HG03457 (cell line): Measurements from ENCODE around the gene UBQLN2.
A peak's percentile ranks its signal among the peaks of the same experiment; 100 is the strongest.
"Not testable (repeated sequence)": the region's sequence is repeated elsewhere in the genome, so short reads cannot be mapped to it uniquely, and the experiment has no call there.

Experiments used
- ATAC-seq: cut with Tn5 transposase; IDR thresholded peaks from one replicate; pipeline ENCODE4 v1.9.1; 2021; ENCODE audit warnings: moderate number of reproducible peaks; ENCODE audit not compliant: unreplicated experiment

The UBQLN2 gene

GRCh38 chrX:56563231-56564161, at the start of gene UBQLN2:
Gene UBQLN2, plus strand, starts transcription at chrX:56563627. Its CDS starts 247 bp downstream, at chrX:56563874.
- ATAC-seq: peak; percentile 69

DNA sequence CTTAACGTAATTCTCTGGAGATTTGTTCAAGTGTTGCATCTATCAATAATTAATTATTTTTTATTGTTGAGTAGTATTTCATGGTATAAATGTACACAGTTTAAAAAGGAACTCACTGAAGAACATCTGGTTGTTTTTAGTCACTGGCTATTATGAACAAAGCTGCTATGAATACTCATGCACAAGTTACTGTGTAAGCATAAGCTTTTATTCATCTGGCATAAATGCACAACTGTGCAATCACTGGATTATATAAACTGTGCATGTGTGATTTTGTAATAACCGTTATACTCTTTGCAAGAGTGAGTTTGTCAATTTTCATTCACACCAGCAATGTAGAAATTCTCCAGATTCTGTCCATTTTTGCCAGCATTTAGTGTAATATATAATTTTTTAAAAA, 43.8 kb upstream of the UBQLN2 start:
- no peak for ATAC-seq

DNA sequence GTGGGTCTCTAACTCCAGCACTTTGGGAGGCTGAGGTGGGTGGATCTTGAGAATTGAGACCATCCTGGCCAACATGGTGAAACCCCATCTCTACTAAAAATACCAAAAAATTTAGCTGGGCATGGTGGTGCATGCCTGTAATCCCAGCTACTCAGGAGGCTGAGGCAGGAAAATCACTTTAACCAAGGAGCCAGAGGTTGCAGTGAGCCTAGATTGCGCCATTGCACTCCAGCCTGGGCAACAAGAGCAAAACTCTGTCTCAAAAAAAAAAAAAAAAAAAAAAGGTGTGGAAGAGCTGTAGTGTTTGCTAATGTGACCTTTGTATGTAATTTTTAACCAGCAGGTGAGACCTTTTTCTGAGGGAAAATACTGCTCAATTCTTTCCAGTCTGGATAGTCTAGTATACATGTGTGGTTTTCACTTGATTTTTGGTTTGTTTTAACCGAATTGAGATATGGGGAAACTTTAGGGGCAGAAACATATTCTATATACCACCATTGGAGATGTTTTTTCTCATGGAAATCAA, 33.9 kb upstream of the UBQLN2 start:
- not testable (repeated sequence) for ATAC-seq

DNA sequence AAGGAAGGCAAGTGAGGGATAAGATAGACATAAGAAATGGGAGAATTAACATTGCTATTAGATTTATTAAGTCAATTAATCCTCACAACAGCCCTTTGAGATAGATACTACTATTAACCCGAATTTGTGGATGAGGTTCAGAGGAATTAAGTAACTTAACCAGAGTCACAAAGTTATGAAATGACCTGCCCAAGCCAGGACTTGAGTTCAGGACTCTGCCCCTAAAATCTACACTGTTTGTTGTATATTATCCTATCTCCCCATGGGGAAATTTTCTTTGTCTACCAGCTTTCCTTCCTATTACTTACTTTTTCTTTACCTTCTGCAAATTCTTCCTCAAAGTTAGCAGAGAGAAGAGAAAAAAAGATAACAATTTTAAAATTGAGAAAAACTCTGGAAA, 33.4 kb upstream of the UBQLN2 start:
- no peak for ATAC-seq

DNA sequence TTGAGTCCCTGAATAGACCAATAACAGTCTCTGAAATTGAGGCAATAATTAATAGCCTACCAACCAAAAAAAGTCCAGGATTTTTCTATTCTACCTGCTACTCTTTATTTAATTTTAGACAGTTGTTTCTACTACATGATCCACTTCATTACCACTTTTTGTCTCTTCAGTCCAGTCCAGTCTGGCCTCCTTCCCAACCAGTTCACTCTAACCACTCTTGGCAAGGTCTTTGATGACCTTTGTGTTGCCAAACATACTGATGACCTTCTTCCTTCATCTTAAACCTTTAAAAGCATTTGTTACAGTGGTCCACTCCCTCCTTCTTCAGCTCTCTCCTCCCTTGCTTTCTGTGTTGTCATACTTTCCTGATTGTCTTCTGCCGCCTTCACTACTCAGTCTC, 12.8 kb upstream of the UBQLN2 start:
- ATAC-seq: no peak

DNA sequence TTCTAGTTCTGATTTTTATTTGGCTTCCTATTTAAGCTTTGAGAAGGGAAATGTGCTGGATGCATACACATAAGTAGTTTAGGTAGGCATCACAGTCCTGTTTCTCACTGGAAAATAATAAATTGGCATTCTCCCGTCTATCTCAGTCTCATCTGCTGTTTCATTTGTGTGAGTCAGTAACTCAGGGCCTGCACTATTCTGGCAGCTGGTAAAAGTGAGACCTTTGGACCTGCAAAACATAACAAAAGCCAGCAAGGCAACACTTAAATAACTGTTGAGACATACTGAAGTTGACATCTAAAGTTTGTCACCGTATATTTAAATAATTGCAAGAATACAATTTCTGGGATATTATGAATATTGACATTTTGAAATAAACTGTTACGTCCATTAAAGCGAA, 8.6 kb upstream of the UBQLN2 start:
- ATAC-seq: no peak

GRCh38 chrX:56557376-56557929, 6.0 kb upstream of the UBQLN2 start:
- no peak for ATAC-seq

DNA sequence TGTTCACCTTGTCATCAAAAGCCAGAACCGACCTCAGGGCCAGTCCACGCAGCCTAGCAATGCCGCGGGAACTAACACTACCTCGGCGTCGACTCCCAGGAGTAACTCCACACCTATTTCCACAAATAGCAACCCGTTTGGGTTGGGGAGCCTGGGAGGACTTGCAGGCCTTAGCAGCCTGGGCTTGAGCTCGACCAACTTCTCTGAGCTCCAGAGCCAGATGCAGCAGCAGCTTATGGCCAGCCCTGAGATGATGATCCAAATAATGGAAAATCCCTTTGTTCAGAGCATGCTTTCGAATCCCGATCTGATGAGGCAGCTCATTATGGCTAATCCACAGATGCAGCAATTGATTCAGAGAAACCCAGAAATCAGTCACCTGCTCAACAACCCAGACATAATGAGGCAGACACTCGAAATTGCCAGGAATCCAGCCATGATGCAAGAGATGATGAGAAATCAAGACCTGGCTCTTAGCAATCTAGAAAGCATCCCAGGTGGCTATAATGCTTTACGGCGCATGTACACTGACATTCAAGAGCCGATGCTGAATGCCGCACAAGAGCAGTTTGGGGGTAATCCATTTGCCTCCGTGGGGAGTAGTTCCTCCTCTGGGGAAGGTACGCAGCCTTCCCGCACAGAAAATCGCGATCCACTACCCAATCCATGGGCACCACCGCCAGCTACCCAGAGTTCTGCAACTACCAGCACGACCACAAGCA, 898 bp downstream of the UBQLN2 start:
- ATAC-seq: no peak

GRCh38 chrX:56564921-56565840, 1.8 kb downstream of the UBQLN2 start:
- no peak for ATAC-seq

DNA sequence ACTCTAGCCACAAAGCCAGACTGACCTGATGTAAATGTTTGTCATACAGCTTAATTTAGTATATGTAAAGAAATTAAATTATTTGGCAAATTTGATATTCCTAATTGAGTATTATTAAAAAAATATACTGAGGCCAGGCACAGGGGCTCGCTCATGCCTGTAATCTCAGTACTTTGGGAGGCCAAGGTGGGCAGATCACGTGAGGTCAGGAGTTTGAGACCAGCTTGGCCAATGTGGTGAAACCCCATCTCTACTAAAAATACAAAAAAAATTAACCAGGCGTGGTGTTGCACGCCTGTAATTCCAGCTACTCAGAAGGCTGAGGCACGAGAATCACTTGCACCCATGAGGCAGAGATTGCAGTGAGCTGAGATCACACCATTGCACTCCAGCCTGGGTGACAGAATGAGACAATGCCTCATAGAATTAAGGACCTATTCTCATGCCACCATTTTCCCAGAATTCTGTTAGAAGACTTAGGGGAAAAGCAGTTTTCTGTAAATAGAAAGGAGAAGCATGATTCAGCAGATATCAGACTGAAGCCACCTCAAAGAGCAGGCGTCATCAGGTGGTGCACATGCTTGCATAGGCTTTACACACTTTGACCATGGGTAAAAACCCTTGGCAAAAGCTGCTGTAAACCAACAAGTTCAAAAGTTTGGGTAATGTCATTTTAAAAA, 6.1 kb downstream of the UBQLN2 start:
- no peak for ATAC-seq

DNA sequence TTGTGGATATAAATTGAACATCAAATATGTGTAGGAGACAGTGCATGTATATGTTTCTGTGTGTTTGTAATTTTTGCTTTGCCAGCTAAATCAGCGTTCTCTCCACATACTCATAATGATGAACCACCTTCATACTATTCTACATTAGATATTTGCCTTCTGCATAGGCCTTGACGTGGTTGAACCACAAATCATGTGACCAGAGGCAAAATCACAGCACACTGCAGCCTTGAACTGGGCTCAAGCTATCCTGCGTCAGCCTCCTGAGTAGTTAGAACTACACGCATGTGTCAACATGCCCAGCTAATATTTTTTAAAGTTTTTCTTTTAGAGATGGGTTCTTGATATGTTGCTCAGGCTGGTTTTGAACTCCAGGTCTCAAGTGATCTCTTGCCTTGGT, 9.5 kb downstream of the UBQLN2 start:
- no peak for ATAC-seq

DNA sequence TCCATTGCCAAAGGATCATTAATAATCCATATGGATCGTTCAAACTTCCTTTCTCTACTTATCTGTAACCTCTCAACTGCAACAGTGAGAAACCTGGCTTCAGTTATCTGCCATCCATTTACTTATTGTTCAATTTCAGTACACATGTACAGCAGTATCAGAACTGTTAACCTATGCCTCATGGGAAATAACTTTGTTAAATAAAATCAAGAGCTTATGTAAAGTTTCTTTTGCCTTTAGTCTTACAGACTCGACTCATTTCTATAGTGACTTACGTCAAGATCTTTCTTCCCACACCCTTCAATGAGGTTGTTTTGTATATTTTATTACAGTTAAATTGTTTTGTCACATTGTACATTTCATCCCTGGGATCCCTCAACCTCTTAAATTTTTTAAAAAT, 11.4 kb downstream of the UBQLN2 start:
- ATAC-seq: no peak

- ATAC-seq: no peak
Observed at GRCh38 chrX:56576721-56577120, 13.3 kb downstream of the UBQLN2 start.

- no peak for ATAC-seq
Observed at GRCh38 chrX:56588397-56589188, 25.2 kb downstream of the UBQLN2 start.

GRCh38 chrX:56591830-56592229, 28.4 kb downstream of the UBQLN2 start:
- not testable (repeated sequence) for ATAC-seq

- no peak for ATAC-seq
Observed at GRCh38 chrX:56600141-56600540, 36.7 kb downstream of the UBQLN2 start.

- ATAC-seq: no peak
Observed at GRCh38 chrX:56600987-56601386, 37.6 kb downstream of the UBQLN2 start.

GRCh38 chrX:56615282-56615681, 51.9 kb downstream of the UBQLN2 start:
- ATAC-seq: no peak
